Skin of body (tissue), 2 donors: ENCODE data around the gene SELENON. TPM values are rescaled to one million over a fixed set of nuclear protein-coding genes. Genes with fewer than 3 reads are reported as not detected.

Experiments used
- DNase-seq: peaks from one replicate; lab custom pipeline; 2025; lab: John Stamatoyannopoulos, UW
- total RNA-seq: library from RNA; depleted of rRNA; stranded (reverse); fragments of >200 nt; gene quantifications from one replicate; pipeline ENCODE4 v1.2.3, GENCODE V29; 2014

Gene SELENON
- total RNA-seq, 1 donor from 2014 or later, result 15.9 TPM

GRCh38 chr1:25808481-25809244 is 8.7 kb downstream of the SELENON start:
- no peak for DNase-seq

GRCh38 chr1:25809283-25809926 is 9.4 kb downstream of the SELENON start:
- no peak for DNase-seq

GRCh38 chr1:25809929-25810328 is 9.9 kb downstream of the SELENON start:
- no peak for DNase-seq

GRCh38 chr1:25810341-25811299 is 10.6 kb downstream of the SELENON start:
- peak; percentile 24 for DNase-seq

GRCh38 chr1:25811384-25812082 is 11.5 kb downstream of the SELENON start:
- DNase-seq, result no peak

- DNase-seq, result no peak
Measured at GRCh38 chr1:25813071-25813733, 13.2 kb downstream of the SELENON start.

GRCh38 chr1:25813734-25814471 is 13.9 kb downstream of the SELENON start:
- no peak for DNase-seq

GRCh38 chr1:25814549-25815087 is 14.6 kb downstream of the SELENON start:
- no peak for DNase-seq

GRCh38 chr1:25815208-25816111 is 15.5 kb downstream of the SELENON start:
- DNase-seq, result no peak

GRCh38 chr1:25816112-25816718 is 16.2 kb downstream of the SELENON start:
- DNase-seq, result no peak

GRCh38 chr1:25817840-25818501 is 18.0 kb downstream of the SELENON start:
- no peak for DNase-seq

- no peak for DNase-seq
Measured at GRCh38 chr1:25818569-25818968, 18.6 kb downstream of the SELENON start.

GRCh38 chr1:25819491-25820246 is 19.7 kb downstream of the SELENON start, which contains the start of gene MTFR1L:
MTFR1L (plus strand) TSS chr1:25819954; CDS start chr1:25823105, 3,151 bp downstream.
- peak; percentile 74 for DNase-seq

- DNase-seq, result peak; percentile 17
Measured at GRCh38 chr1:25820247-25821111, 20.5 kb downstream of the SELENON start.

GRCh38 chr1:25821112-25821476 is 21.1 kb downstream of the SELENON start:
- no peak for DNase-seq

- DNase-seq, result no peak
Measured at GRCh38 chr1:25821630-25822091, 21.7 kb downstream of the SELENON start.
